H9 (cell line): ENCODE data around the gene SOX13. TPM values are rescaled to one million over a fixed set of nuclear protein-coding genes. Genes with fewer than 3 reads are reported as not detected.
A peak's percentile ranks its signal among the peaks of the same experiment; 100 is the strongest.

Experiments used
- DNase-seq: peaks from one replicate; pipeline ENCODE4 v3.0.0-alpha.2; 2017
- H2AFZ ChIP-seq: one replicate; pipeline ENCODE4 v1.6.1; 2013; ENCODE audit warnings: mild to moderate bottlenecking, low read length, control low read depth, moderate library complexity
- H2AK5ac ChIP-seq: 2 replicates; pipeline ENCODE4 v1.6.1; 2013; ENCODE audit warnings: low read length, control low read depth, mixed read lengths; ENCODE audit not compliant: insufficient read length
- H2BK120ac ChIP-seq: one replicate; pipeline ENCODE4 v1.6.1; 2013; ENCODE audit warnings: low read depth, mild to moderate bottlenecking, low read length, control low read depth, inconsistent platforms; ENCODE audit not compliant: poor library complexity, severe bottlenecking
- H2BK12ac ChIP-seq: 2 replicates; pipeline ENCODE4 v1.6.1; 2013; ENCODE audit warnings: low read length, control low read depth, mixed read lengths, low read depth; ENCODE audit not compliant: insufficient read length
- H2BK15ac ChIP-seq: 2 replicates; pipeline ENCODE4 v1.6.1; 2013; ENCODE audit warnings: low read depth, low read length, control low read depth
- H2BK20ac ChIP-seq: one replicate; pipeline ENCODE4 v1.6.1; 2013; ENCODE audit warnings: low read depth, mild to moderate bottlenecking, low read length, control low read depth, inconsistent platforms; ENCODE audit not compliant: poor library complexity, severe bottlenecking
- H2BK5ac ChIP-seq: 2 replicates; pipeline ENCODE4 v1.6.1; 2013; ENCODE audit warnings: low read length, control low read depth, mixed read lengths; ENCODE audit not compliant: insufficient read length
- H3K14ac ChIP-seq: 2 replicates; pipeline ENCODE4 v1.6.1; 2013; ENCODE audit warnings: low read length, control low read depth; ENCODE audit not compliant: insufficient read depth
- H3K18ac ChIP-seq: 2 replicates; pipeline ENCODE4 v1.6.1; 2013; ENCODE audit warnings: low read depth, mild to moderate bottlenecking, mixed read lengths, low read length, control low read depth; ENCODE audit not compliant: insufficient read length
- H3K23ac ChIP-seq: 2 replicates; pipeline ENCODE4 v1.6.1; 2013; ENCODE audit warnings: low read length, control low read depth, mixed read lengths, low read depth; ENCODE audit not compliant: insufficient read length
- H3K23me2 ChIP-seq: 2 replicates; pipeline ENCODE4 v1.6.1; 2013; ENCODE audit warnings: low read depth, mild to moderate bottlenecking, mixed read lengths, low read length, control low read depth; ENCODE audit not compliant: insufficient read length, poor library complexity, severe bottlenecking
- H3K27ac ChIP-seq: 2 replicates; pipeline ENCODE4 v1.5.1; 2013; ENCODE audit warnings: low read length, control low read depth, mixed read lengths, low read depth; ENCODE audit not compliant: insufficient read length
- H3K27me3 ChIP-seq: 2 replicates; pipeline ENCODE4 v1.6.1; 2013; ENCODE audit warnings: low read length, control low read depth, inconsistent platforms; ENCODE audit not compliant: insufficient read depth
- H3K4ac ChIP-seq: 2 replicates; pipeline ENCODE4 v1.6.1; 2013; ENCODE audit warnings: low read depth, mild to moderate bottlenecking, control low read depth, inconsistent platforms, low read length, moderate library complexity
- H3K4me1 ChIP-seq: 2 replicates; pipeline ENCODE4 v1.6.1; 2013; ENCODE audit warnings: low read length, control low read depth, inconsistent platforms; ENCODE audit not compliant: insufficient read depth
- H3K4me2 ChIP-seq: 2 replicates; pipeline ENCODE4 v1.6.1; 2013; ENCODE audit warnings: low read length, control low read depth, mixed read lengths; ENCODE audit not compliant: insufficient read length, insufficient read depth
- H3K56ac ChIP-seq: 2 replicates; pipeline ENCODE4 v1.6.1; 2013; ENCODE audit warnings: low read depth, mild to moderate bottlenecking, mixed read lengths, low read length, control low read depth; ENCODE audit not compliant: insufficient read length
- H3K79me1 ChIP-seq: 2 replicates; pipeline ENCODE4 v1.6.1; 2013; ENCODE audit warnings: low read depth, mild to moderate bottlenecking, moderate library complexity, low read length, control low read depth, inconsistent platforms; ENCODE audit not compliant: insufficient read depth, poor library complexity, severe bottlenecking
- H3K79me2 ChIP-seq: 2 replicates; pipeline ENCODE4 v1.6.1; 2013; ENCODE audit warnings: low read length, control low read depth, inconsistent platforms; ENCODE audit not compliant: insufficient read depth
- H3K9ac ChIP-seq: 2 replicates; pipeline ENCODE4 v1.6.1; 2013; ENCODE audit warnings: low read length, control low read depth, mixed read lengths; ENCODE audit not compliant: insufficient read length; ENCODE audit errors: extremely low read depth
- H3K9me3 ChIP-seq: one replicate; pipeline ENCODE4 v1.6.1; 2013; ENCODE audit warnings: low read depth, low read length, inconsistent platforms; ENCODE audit not compliant: control insufficient read depth
- H3T11ph ChIP-seq: one replicate; pipeline ENCODE4 v1.6.1; 2013; ENCODE audit warnings: mild to moderate bottlenecking, low read length, control low read depth, inconsistent platforms
- H4K20me1 ChIP-seq: one replicate; pipeline ENCODE4 v1.6.1; 2013; ENCODE audit not compliant: control insufficient read depth, insufficient read length, insufficient read depth
- H4K5ac ChIP-seq: 2 replicates; pipeline ENCODE4 v1.6.1; 2013; ENCODE audit warnings: low read depth, mild to moderate bottlenecking, mixed read lengths, low read length, control low read depth; ENCODE audit not compliant: insufficient read length
- H4K8ac ChIP-seq: replicated peaks from 2 replicates; pipeline ENCODE4 v1.6.1; 2013; ENCODE audit warnings: low read length, control low read depth, mixed read lengths, low read depth; ENCODE audit not compliant: insufficient read length
- H4K91ac ChIP-seq: 2 replicates; pipeline ENCODE4 v1.6.1; 2013; ENCODE audit warnings: low read depth, mild to moderate bottlenecking, moderate library complexity, mixed read lengths, low read length, control low read depth; ENCODE audit not compliant: insufficient read length
- H3K27ac Mint-ChIP-seq, 3 experiments: 2 replicates in 2 of 3; 3 replicates in 1 of 3; pipeline ENCODE4 v1.8.0; 2020 to 2021; ENCODE audit warnings: mixed read lengths in 3 of 3, mild to moderate bottlenecking in 1 of 3, moderate library complexity in 1 of 3
- H3K27me3 Mint-ChIP-seq: 2 replicates; pipeline ENCODE4 v1.8.0; 2021; ENCODE audit warnings: low read depth, mild to moderate bottlenecking, moderate library complexity, mixed read lengths
- H3K36me3 Mint-ChIP-seq, 3 experiments: 2 replicates in 2 of 3; 3 replicates in 1 of 3; pipeline ENCODE4 v1.8.0; 2020 to 2021; ENCODE audit warnings: low read depth in 3 of 3, mixed read lengths in 3 of 3; ENCODE audit not compliant: insufficient read depth in 1 of 3
- H3K4me1 Mint-ChIP-seq, 2 experiments: 2 replicates each; pipeline ENCODE4 v1.8.0; 2020; ENCODE audit warnings: mixed read lengths in 2 of 2
- H3K4me3 Mint-ChIP-seq, 2 experiments: 2 replicates in 1 of 2; 3 replicates in 1 of 2; pipeline ENCODE4 v1.8.0; 2020 to 2021; ENCODE audit warnings: mild to moderate bottlenecking in 2 of 2, mixed read lengths in 2 of 2, moderate library complexity in 1 of 2
- H3K9me3 Mint-ChIP-seq, 2 experiments: 2 replicates in 1 of 2; 3 replicates in 1 of 2; pipeline ENCODE4 v1.8.0; 2020; ENCODE audit warnings: mild to moderate bottlenecking in 2 of 2, mixed read lengths in 2 of 2, moderate library complexity in 1 of 2
- WGBS: extraction: QIAGEN DNeasy Blood & Tissue Kit; methylation state at CpG from one replicate; pipeline ENCODE4 v1.1.7; 2013; ENCODE audit warnings: missing lambda C conversion rate, low lambda C conversion rate, mixed read lengths; ENCODE audit not compliant: insufficient read length; ENCODE audit errors: extremely low coverage; 5-methylcytosine and 5-hydroxymethylcytosine counted together
- total RNA-seq: library from RNA; stranded (reverse); gene quantifications from 2 replicates; pipeline ENCODE4 v1.2.1, GENCODE V29; 2021
- TF ChIP-seq, protein P1 (sequence below): fragments of 200-600 bp; sonication (generic); conservative IDR thresholded peaks from 3 replicates; pipeline ENCODE4 v1.8.0; 2021; ENCODE audit warnings: antibody characterized with exemption, mild to moderate bottlenecking

The SOX13 gene
- total RNA-seq, 1 experiment from 2014 or later: 120 TPM

DNA sequence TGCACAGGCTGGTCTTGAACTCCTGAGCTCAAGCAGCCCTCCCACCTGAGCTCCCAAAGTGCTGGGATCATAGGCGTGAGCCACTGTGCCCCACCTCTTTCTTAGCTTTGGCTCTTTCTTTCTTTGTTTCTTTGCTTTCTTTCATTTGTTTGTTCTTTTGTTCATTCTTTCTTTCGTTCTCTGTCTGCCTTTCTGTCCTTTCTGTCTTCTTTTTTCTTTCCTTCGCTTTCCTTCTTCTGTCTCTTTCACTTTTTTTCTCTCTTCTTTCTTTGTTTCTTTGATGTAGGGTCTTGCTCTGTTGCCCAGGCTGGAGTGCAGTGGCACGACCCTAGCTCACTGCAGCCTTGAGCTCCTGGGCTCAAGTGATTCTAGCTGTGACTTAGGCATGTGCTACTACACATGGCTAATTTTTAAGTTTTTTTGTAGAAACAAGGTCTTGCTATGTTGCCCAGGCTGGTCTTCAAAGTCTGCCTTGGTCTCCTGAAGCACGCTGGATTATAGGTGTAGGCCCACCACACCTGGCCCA, 18.9 kb downstream of the SOX13 start:
- H3K79me1 ChIP-seq: peaks cover 4% of the 10 kb centered on the region
- no peak overlapping the region for H3K18ac ChIP-seq
- no peak overlapping the region for H3K14ac ChIP-seq
- no peaks in the 10 kb centered on the region for H3K9me3 Mint-ChIP-seq
- no CpG with 5 or more reads among the region's 5 CpGs for WGBS
- no peak for DNase-seq
- no peaks in the 10 kb centered on the region for H3K9me3 ChIP-seq
- no peaks in the 10 kb centered on the region for H3K27me3 ChIP-seq
- H3K4me1 ChIP-seq: peaks cover 42% of the 10 kb centered on the region
- peaks cover 4% of the 10 kb centered on the region for H4K20me1 ChIP-seq
- H2AFZ ChIP-seq: no peak overlapping the region
- no peak overlapping the region for H4K91ac ChIP-seq
- H3K56ac ChIP-seq: no peak overlapping the region
- no peak overlapping the region for H3K4ac ChIP-seq
- no peak overlapping the region for H3K23ac ChIP-seq
- H3K23me2 ChIP-seq: no peaks in the 10 kb centered on the region
- no peak overlapping the region for H3K27ac ChIP-seq
- no peak overlapping the region for H2BK12ac ChIP-seq
- peaks cover 86% of the 10 kb centered on the region for H3K79me2 ChIP-seq
- no peak overlapping the region for H2AK5ac ChIP-seq
- no peak overlapping the region for H4K8ac ChIP-seq
- no peak overlapping the region for H2BK20ac ChIP-seq
- TF ChIP-seq, protein P1, sequence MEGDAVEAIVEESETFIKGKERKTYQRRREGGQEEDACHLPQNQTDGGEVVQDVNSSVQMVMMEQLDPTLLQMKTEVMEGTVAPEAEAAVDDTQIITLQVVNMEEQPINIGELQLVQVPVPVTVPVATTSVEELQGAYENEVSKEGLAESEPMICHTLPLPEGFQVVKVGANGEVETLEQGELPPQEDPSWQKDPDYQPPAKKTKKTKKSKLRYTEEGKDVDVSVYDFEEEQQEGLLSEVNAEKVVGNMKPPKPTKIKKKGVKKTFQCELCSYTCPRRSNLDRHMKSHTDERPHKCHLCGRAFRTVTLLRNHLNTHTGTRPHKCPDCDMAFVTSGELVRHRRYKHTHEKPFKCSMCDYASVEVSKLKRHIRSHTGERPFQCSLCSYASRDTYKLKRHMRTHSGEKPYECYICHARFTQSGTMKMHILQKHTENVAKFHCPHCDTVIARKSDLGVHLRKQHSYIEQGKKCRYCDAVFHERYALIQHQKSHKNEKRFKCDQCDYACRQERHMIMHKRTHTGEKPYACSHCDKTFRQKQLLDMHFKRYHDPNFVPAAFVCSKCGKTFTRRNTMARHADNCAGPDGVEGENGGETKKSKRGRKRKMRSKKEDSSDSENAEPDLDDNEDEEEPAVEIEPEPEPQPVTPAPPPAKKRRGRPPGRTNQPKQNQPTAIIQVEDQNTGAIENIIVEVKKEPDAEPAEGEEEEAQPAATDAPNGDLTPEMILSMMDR: no peak
- H3K36me3 Mint-ChIP-seq: peaks cover 2 to 7% (median 5%) of the 10 kb centered on the region in 3 experiments; a peak in 4 of 7 replicates
- peaks cover 88 to 92% of the 10 kb centered on the region in 2 experiments for H3K4me1 Mint-ChIP-seq
- no peak overlapping the region for H4K5ac ChIP-seq
- H2BK15ac ChIP-seq: no peak overlapping the region
- H3K4me3 Mint-ChIP-seq: no peak overlapping the region
- no peak overlapping the region for H2BK5ac ChIP-seq
- H3K27ac Mint-ChIP-seq: peak overlapping the region in 1 of 3 experiments; percentile 59; a peak in 5 of 7 replicates
- no peak overlapping the region for H3K4me2 ChIP-seq
- no peak overlapping the region for H3K9ac ChIP-seq
- H2BK120ac ChIP-seq: no peak overlapping the region
- H3T11ph ChIP-seq: no peak overlapping the region
- H3K27me3 Mint-ChIP-seq: no peaks in the 10 kb centered on the region; the same call in 1 of the 2 replicates
